NCI-H146 treated with DMSO at 0.1 percent for 48 hours (cell line): ENCODE measurements around the gene TAAR9.

Source experiments
- DNase-seq: peaks from one replicate; lab custom pipeline; 2025; ENCODE audit not compliant: unreplicated experiment; lab: John Stamatoyannopoulos, UW

Gene TAAR9

DNA sequence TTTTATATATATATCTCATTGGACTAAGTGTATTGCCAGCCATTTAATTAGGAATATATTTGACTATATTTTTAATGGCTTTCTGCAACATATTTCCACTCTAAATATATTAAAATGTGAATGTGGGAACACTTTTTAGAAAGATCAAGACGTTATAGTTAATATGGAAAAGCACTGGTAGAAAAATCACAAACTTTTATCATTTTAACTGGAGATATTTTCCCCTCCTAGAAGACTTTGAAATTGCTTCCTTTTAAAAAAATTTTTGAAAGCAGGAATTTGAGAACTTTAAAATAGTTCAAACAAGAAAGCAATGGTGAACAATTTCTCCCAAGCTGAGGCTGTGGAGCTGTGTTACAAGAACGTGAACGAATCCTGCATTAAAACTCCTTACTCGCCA, at the start of gene TAAR9:
Gene TAAR9 (plus strand): TSS at position 301 of the 400 bp plus-strand sequence. CDS start 13 bp downstream, at position 314.
- no peak for DNase-seq

DNA sequence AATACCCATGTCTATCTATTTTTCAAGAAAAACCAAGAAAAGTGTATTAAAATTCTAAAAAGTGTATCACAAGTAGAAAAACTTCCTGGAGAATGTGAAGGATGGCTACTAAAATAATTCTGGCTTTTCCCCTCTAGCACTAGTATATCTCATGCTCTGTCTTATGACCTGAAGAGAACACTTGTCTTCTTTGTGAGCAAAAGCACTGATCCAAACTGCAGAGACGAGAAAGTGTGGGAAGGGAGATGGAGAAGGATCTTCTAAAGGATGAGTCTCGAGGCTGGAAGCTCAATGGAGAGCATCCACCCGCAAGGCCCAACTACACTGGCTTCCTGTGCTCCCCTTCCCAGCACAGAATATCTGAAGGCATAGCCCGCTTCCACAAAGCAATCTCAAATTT, 48.7 kb upstream of the TAAR9 start:
- DNase-seq = no peak

GRCh38 chr6:132490024-132490423, 48.1 kb upstream of the TAAR9 start:
- no peak for DNase-seq

- no peak for DNase-seq
Observed at GRCh38 chr6:132490478-132491204, 47.4 kb upstream of the TAAR9 start.

DNA sequence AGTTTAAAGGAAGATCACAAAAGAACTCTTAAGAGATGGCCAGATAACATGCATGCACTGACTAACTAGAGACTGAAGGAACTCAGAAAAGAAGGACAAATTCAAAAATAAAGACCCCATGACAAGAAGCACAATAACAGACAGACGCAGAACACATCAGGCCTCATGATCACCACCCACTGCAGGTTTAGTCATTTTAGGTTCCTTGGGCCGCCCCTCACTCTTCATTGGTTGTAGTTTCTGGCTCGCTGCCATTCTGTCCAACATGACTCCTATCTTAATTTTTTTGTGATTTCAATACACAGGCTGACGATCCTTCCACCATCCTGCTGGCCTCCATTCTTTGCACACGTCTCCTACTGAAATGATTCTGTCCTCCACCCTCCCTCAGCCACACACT, 46.8 kb upstream of the TAAR9 start:
- no peak for DNase-seq

GRCh38 chr6:132491881-132492280, 46.2 kb upstream of the TAAR9 start:
- no peak for DNase-seq

DNA sequence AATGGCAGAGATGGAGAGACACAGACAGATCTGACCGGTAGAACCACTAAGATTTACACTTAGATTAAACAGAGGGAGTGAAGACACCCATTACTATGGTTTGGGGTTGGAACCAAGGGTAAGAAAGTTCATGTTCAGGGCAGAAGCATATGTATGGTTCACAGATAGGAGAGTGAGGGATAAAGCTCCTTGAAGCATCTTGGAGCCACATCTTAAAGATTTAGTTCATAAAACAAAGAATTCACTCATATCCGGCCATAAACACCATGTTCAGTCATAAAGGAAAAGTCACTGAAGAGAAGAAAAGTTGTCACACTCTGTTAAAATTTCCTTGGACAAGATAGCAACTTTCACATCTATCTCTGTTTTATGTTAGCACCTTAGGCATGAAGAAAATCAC, 43.1 kb upstream of the TAAR9 start:
- DNase-seq = no peak

DNA sequence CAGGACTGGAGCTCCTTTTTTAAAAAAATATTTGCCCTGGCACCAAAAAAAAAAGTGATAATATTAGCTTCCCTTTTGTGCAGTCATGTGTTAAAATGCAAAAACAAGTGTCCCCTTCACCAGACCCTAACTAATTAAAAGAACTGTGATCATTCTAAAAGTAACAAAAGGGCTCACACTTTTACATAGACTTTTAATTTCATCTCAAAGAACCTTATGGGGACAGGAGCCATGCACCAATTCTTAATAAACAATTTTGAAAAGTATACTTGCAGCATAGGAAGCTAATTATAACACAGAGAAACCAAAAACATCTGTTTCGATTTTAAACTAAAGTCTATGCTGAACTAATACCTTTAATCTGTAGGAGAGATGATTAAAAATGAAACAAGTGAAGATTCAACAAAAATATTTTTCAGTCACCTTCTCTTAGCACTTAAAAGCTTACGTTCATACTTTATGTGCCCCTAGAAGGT, 42.4 kb upstream of the TAAR9 start:
- DNase-seq = no peak

GRCh38 chr6:132496519-132497180, 41.4 kb upstream of the TAAR9 start:
- DNase-seq = no peak

DNA sequence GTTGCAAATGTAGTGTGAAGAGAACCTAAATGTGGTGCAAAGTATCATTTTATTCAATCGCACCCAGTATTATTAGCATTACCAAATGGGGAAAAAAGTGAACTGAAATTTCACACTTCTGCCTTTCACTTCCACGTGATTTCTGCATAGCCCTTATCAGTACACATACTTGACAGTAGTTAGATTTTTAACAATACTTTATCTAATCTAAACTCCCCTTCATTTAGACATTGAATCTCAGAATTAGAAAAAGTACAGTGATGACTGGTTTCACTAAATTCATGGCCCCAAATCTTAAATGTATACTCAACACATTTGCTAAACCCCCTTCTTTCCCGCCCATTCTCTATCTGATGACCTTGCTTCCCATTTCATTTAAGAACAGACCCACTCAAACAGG, 39.4 kb upstream of the TAAR9 start:
- DNase-seq = no peak

DNA sequence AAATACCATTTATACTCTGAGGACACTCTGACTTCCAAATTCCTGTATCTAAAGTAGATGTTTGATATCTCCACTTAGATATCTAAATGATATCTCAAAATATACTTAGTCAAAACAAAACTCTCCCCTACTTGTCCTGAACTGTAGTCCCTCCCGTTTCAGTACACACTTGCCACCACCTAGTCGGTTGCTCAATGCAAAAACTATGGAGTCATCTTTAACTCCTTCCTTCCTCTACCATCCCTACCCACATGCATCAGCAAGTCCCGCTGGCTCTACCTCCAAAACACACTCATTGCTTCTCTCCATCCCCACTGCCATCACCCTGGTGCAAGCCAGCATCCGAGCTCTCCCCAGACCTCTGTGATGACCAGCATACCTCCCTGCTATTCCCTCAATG, 38.3 kb upstream of the TAAR9 start:
- no peak for DNase-seq

- no peak for DNase-seq
Observed at GRCh38 chr6:132504757-132505156, 33.3 kb upstream of the TAAR9 start.

- DNase-seq = no peak
Observed at GRCh38 chr6:132505158-132505557, 32.9 kb upstream of the TAAR9 start.

DNA sequence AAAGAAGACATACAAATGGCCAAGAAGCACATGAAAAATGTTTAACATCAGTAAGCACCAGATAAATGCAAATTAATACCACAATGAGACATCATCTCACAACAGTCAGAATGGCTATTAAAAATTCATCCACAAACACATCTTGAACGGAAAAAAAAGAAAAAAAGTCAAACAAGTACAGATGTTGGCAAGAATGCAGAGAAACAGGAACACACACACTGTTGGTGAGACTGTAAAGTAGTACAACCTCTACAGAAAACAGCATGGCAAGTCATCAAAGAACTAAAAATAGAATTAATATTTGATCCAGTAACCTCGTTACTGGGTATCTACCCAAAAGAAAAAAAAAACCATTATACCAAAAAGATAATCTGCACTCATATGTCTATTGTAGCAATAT, 31.6 kb upstream of the TAAR9 start:
- DNase-seq = no peak

DNA sequence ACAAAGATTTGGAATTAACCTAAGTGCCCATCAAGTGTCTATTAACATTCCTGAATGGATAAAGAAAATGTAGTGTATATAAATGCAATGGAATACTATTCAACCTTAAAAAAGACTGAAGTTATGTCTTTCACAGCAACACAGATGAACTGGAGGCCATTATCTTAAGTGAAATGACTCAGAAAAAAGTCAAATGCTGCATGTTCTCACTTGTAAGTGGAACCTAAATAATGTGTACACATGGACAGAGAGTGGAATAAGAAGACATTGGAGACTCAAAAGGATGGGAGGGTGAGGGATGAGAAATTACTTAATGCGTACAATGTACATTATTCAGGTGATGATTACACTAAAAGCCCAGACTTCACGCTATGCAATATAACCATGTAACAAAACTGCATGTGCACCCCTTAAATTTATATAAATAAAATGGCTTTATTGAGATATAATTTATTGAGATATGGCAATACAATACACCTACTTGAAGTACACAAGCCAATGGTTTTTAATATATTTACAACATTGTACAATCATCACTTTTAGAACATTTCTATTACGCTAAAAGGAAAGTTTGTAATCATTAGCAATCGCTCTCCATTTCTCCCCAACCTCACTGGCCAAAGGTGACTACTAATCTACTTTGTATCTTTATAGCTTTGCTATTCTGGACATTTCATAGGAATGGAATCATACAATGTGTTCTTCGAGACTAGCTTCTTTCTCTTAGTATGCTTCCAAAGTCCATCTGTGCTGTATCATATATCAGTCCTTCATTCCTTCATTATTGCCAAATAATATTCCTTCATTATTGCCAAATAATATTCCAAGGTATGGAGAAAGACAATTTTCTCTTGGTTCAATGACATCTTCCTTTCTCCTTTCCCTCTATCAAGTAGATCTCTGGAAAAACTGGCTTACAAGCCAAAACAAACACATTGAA, 30.9 kb upstream of the TAAR9 start:
- DNase-seq = no peak

GRCh38 chr6:132511210-132511830, 26.8 kb upstream of the TAAR9 start:
- DNase-seq = no peak

DNA sequence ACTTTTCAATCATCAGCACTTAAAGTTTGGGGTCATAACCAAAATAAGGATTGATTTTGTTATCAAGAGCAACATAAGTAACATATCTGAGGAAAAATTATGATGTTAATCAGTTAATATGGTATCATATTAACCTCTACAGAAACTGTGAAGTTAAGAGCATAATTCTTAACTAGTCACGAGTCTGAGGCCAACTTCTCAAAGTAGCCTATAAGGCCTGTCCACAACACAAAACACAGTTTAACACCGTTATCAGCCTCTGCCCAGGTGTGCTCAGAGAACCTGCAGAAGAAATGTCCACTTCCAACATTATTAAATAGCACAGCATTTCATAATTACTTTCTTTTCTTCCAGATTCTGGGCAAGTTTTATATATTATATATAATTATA, 26.3 kb upstream of the TAAR9 start:
- no peak for DNase-seq

GRCh38 chr6:132512342-132512637, 25.8 kb upstream of the TAAR9 start:
- no peak for DNase-seq

DNA sequence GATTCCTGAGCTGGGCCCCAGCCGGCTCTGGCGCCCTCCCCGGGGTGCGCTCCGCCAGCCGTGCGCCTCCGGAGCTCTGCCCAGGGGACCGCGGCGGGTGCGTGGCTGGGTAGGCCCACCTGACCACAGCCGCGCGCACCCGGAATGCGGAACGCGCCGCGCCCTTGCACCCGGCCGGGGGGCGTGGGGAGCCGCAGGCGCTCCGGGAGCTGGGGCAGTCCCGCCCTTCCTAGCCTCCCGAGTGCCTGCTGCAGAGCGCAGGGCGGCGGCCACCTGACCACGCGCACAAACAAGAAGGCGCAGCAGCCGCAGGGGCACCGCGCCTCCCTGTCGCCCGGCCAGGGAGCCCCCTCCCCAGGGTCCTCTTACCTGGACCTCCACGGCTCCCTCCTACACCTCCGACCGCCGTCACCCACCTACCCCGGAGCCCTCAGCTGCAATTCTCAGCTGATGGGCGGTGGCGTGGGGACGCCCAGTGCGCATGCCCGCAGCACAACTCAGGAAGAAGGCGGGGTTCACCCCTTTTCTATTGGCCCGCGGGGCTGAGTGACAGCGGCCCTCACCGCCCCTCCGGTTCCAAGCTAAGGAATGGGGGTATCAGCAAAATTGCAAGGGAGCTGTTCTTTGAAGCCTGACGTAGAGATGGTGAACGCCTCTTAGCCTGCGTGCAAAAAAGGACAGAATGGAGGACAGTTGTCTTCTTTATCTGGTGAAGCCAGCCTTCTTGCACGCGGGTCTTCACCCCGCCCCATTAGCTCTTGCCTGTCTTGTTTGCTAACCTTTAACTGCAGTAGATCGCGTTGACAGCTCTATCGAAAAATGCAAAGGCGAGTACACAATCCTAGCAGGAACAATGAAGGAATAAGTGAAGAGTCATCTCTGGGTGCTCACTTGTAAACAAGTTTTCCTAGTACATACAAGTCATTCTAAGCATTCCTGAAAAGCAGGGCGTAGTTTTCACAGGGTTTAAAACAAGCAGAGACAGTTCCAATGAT, 25.1 kb upstream of the TAAR9 start, which contains the start of gene STX7:
Gene STX7 (minus strand): TSS at position 479 of the 995 bp plus-strand sequence. CDS start 9,586 bp downstream, outside the sequence.
- DNase-seq = peak; percentile 94
